GM19397 (cell line): ENCODE measurements around the gene C17orf78.
"Not testable (repeated sequence)": the region's sequence is repeated elsewhere in the genome, so short reads cannot be mapped to it uniquely, and the experiment has no call there.

ENCODE experiments used
- ATAC-seq: cut with Tn5 transposase; IDR thresholded peaks from one replicate; pipeline ENCODE4 v1.9.1; 2021; ENCODE audit warnings: mild to moderate bottlenecking, moderate library complexity; ENCODE audit not compliant: unreplicated experiment

The C17orf78 gene

DNA sequence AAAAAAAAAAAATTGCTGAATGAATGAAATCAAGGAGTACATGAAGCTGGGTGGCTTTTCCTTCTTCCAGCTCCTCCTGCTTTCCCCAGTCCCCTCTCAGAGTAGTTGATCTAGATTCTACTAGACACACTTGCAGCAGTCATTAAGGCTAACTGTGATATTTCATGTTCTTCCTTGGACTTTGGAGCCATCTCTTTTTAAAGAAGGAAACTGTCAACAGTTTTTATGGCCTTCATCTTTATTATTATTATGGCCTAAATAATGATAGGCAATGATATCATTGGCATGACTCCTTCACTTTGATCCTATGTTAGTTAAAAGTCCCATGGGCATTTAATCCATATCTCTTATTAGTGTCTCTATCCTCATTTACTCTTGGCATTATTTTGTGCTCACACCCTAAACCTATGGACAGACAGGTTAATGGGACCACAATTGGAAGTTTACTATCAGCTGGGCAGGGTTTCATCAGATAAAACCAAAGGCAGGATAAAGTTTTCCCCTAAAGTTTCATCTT, 9.7 kb downstream of the C17orf78 start:
- no peak for ATAC-seq

DNA sequence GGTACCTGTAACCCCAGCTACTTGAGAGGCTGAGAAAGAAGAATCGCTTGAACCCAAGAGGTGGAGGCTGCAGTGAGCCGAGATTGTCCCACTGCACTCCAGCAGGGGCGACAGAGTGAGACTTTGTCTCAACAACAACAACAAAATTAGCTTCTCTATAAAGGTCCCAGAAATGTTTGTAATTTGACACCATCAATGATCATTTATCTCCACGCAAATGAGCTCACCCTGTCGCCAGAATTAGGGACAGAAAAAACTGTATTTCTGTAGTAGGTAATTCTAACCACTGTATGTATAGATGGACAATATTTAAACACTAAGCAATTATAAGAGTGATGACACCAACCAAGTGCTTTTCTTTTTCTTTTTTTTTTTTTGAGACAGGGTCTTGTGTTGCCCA, 10.7 kb downstream of the C17orf78 start:
- ATAC-seq: no peak

DNA sequence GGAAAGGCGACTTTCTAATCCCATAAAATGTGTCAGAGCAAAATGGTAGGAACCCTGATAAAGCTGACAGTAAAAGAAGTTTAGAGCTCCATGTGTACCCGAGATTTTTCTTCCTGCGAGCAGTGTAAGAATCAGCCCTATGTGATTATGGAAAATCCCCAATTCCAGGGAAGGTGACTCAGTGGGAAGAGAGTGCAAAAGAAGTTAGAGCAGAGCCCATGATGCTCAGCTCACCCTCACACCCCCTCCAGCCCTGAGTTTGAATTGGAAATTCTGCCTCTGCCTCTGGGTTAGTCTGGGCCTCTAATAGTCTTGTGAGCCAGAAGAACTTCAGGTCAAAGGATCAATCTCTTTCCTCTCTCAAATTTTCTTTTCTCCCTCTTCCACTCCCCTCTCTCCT, 12.5 kb downstream of the C17orf78 start:
- ATAC-seq: no peak

DNA sequence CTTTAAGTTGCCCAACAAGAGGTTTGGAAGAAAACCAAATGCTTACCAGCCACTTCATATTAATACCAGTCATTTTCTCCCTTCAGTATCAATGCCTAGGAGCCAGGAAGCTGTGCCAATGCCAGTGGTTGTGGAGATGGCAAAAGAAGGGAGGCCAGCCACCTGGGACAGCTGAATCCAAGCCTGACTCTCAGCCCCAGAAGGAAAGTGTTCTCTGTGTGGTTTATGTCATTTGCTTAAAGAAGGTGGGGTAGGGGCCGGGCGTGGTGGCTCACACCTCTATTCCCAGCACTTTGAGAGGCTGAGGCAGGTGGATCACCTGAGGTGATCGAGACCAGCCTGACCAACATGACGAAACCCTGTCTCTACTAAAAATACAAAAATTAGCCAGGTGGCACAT, 13.4 kb downstream of the C17orf78 start:
- no peak for ATAC-seq

DNA sequence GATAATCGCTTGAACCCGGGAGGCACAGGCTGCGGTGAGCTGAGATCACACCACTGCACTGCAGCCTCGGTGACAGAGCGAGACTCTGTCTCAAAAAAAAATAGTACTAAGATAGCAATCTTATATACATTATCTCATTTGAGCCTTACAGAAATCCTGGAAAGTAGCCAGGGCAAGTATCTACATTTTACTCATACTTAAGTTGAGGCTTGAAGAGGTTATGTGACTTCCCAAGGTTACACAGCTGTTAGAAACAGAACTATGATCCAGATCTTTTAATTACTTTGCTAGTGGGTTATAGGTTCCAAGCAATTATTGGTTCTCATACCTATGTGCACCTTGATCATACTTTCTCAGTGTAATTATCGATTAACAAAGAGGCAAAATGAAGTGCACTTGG, 15.4 kb downstream of the C17orf78 start:
- no peak for ATAC-seq

DNA sequence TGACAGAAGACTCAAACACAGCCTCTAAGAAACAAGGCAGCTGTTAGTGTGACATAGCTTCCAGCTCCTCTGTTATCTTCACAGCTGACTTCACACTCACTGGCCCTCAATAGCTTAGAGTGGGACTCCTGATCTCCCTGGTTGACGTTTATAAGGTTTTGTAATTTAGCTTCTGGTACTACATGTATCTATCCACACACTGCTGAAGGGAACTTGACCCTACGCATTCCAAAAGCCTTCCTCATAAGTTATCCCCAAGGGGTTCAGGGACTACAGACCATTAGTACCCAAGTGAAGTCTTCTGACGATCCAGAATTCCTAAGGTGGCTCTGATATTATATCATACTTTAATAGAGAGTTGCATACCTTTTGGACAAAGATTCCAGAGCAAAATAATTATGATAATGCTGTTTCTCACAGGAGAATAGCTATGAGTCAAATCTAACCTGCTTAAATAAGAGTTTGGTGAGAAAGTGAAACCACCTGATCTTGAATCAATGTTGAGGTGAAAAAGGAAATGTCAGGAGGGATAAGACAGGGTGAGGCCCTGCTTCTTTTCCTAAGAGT, 16.3 kb downstream of the C17orf78 start:
- ATAC-seq: no peak

DNA sequence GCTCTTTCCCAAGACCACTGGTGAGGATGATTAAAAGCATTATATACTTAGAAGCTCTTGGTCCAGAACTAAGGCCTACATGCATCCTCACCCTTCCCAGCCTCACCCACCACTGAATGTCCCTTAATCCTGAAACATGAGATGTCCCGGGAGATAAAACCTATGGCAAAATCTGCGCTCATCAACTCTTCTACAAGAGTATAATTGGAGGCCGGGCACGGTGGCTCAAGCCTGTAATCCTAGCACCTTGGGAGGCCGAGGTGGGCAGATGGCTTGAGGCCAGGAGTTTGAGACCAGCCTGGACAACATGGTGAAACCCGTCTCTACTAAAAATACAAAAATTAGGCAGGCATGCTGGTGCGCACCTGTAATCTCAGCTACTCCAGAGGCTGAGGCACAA, 17.6 kb downstream of the C17orf78 start:
- no peak for ATAC-seq

DNA sequence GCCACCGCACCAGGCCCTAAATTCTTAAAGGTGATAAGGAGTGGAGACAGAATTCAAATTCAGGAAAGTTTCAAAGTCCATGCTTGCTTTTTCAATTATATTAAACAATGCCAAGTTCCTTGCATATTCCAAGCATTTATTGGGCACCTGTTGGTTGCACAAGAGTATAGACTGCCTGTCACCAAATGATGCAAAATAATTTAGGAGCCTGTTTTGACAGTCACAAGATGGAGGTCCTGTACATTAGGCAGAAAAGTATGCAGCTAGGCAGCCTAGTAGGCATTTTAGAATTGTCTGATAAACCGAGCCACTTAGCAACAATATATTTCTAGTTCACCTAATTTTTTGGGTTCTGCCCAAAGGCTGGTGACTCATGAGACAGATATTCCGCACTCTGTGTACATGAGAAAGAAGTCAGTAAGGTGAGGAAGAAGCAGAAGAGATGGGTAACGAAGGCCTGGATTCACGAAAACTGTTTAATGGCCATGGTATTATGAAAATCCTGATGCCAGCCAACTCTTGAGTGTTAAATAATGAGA, 23.5 kb downstream of the C17orf78 start:
- ATAC-seq: no peak

DNA sequence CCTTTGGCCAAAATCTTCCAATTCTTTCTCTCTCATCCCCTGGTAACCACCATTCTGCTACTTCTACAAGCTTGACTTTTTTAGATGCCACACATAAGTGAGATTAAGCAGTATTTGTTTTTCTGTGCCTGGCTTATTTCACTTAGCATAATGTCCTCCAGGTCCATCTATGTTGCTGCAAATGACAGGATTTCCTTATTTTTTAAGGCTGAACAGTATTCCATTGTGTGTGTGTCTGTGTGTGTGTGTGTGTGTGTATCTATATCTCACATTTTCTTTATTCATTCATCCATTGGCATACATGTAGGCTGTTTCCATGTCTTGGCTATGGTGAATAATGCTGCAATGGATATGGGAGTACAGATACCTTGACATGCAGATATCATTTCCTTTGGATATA, 24.7 kb downstream of the C17orf78 start:
- ATAC-seq: no peak

DNA sequence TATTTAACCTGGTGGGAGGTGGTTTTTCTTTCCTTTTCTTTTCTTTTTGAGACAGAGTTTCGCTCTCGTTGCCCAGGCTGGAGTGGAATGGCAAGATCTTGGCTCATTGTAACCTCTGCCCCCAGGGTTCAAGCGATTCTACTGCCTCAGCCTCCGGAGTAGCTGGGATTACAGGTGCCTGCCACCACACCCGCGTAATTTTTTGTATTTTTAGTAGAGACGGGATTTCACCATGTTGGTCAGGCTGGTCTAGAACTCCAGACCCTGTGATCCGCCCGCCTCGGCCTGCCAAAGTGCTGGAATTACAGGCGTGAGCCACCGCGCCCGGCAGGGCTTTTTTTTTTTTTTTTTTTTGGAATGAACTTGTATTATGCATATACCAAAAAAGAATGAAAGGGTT, 29.7 kb downstream of the C17orf78 start:
- ATAC-seq: not testable (repeated sequence)

DNA sequence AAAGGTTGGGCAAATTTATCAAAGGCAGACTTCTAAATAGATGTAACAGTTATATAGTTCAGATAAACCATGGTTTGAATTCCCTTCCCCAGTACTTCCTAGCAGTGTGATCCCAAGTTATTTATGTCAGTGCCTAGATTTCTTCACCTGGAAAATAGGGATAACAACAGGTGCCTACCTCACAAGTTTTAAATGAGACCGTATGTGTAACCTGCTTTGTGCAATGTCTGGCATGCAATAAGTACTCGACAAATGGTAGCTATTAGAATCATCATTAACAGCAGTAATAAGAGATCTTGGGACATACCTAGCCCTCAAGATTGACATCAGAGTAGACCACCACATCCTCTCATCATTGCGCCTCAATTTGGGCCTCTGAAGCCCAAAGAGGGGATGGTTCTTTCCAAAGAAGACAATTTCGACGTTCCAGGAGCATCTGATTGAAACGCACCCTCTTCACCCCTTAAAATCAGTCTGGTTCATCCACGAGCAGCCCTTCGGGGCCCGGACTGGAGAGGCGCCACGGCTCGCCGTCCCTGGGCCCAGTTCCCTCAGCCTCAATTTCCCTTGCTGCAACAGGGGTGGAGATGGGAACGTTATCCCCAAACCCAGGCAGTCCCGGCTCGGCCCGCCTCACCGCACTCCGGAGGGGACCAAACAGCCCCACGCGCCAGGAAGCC, 30.3 kb downstream of the C17orf78 start:
- peak; percentile 37 for ATAC-seq

DNA sequence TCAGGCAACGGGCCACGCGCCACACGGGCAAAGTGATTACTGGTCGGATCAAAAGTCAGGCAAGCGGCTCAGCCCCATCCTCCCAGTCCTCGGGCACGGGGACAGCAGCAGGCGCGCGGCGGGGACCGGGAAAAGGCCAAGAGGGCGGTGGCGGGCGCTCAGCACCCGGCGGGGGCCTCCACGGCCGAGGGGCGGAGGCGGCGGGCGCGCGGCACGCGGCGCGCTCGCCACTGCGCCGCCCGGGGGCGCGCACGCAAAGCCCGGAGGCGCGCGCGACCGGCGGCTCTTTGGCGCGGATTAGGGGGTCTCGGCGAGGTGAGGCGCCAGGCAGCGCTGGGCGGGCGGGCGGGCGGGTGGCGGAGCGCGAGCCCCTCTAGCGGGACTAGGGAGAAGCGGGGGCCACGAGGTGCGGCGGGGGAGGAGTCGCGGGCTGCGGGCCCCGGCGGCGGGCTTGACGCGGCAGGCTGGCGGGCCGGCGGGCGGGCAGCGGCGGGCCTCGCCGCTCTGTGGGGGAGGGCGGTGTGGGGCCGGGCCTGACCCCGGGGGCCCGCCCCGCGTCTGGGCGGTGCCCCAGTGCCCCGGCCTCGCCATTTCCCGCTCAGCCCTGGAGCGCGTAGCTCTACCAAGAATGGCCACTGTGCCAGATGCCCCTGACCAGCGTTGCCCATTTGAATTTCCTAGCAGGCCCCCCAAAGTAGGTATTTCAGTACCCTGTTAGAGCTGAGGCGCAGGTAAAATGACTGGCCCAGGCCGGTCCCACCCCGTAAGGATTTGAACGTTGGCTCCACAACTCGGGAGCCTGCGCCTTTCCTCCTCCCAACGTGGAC, 31.1 kb downstream of the C17orf78 start, which contains the start of the genes ACACA and TADA2A:
Gene ACACA, minus strand, starts transcription at position 202 of the 827 bp plus-strand sequence. CDS start 537 bp downstream, outside the sequence.
Gene TADA2A, plus strand, starts transcription at position 252 of the 827 bp plus-strand sequence. CDS start 4,480 bp downstream, outside the sequence.
- ATAC-seq: peak; percentile 81

DNA sequence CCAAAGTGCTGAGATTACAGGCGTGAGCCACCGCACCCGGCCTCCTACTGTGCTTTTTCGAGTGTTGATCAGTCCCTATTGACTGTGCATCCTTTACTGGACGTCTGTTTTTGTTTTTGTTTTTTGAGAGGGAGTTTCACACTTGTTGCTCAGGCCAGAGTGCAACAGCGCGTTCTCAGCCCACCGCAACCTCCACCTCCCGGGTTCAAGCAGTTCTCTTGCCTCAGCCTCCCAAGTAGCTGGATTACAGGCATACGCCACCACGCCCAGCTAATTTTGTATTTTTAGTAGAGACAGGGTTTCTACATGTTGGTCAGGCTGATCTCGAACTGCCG, 32.3 kb downstream of the C17orf78 start:
- ATAC-seq: not testable (repeated sequence)

DNA sequence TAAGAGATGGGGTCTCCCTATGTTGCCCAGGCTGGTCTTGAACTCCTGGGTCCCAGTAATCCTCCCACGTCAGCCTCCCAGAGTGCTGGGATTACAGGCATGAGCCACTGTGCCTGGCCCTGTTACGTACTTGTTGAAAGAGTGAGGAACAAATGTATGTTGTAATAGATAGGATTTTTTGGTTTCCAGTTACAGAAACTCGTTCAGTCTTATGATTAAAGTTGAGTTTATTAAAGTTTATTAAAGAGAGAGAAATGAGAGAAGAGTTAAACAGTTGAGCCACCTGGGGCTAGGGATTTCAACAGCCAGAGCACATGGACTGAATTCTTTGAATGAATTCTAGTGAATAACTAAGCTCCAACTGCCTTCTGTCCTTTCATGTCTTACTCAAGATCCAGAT, 34.6 kb downstream of the C17orf78 start:
- ATAC-seq: no peak

DNA sequence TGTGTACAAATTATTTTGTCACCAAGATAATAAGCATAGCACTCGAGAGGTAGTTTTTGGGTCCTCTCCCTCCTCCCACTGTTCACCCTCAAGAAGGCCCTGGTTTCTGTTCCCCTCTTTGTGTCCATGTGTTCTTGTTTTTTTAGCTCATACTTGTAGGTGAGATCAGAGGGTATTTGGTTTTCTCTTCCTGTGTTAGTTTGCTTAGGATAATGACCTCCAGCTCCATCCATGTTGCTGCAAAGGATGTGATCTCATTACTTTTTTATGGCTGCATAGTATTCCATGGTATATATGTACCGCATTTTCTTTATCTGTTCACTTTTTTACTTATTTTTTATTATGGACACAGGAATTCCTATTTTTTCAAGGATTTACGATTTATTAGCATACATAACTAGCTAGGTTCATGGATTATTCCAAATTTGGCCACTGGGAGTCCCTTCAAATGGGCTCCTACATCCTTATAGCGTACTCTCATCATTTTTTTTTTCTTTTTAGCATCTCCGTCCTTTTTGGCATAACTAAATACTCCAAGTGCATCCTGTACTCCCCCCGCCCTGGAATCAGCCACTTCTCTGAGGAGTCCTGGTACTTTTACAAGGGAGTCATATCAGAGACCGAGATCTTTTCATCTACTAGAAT, 38.2 kb downstream of the C17orf78 start:
- ATAC-seq: no peak

DNA sequence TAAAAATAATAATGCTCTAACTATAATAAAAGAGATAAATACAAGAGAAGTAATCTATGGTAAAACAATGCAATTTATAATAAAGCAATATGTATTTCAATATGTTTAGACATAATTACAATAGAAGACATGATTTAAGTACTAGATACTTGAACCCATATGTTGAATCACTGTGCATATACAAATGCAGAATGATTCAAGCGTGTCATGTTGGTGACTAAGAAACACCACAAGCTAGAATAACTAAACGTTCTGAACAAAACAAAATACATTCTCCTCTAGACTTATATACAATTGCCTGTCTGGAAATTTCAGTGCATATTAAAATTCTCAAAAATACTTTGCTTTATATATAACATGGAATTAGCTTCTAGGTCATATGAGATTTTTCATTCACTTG, 42.1 kb downstream of the C17orf78 start:
- ATAC-seq: no peak

DNA sequence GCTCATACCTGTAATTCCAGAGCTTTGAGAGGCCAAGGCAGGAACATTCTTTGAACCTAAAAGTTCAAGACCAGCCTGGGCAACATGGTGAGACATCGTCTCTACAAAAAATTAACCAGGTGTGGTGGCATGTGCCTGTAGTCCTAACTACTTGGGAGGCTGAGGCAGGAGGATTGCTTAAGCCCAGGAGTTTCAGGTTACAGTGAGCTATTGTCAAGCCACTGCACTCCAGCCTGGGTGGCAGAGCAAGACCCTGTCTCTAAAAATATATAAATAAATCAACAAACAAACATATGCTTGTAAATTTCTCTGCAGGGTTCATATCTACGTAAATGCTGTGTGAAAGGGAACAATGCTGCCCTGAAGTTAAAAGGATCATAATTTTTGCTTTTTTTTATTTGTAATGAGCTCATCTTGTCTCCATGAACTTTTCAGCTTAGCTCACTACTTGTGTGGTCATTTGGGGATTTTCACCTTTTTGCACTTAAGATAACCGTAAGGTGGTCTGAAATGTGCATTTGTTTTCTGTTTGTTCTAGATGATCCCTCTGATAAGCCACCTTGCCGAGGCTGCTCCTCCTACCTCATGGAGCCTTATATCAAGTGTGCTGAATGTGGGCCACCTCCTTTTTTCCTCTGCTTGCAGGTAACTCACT, 47.3 kb downstream of the C17orf78 start:
- ATAC-seq: no peak

DNA sequence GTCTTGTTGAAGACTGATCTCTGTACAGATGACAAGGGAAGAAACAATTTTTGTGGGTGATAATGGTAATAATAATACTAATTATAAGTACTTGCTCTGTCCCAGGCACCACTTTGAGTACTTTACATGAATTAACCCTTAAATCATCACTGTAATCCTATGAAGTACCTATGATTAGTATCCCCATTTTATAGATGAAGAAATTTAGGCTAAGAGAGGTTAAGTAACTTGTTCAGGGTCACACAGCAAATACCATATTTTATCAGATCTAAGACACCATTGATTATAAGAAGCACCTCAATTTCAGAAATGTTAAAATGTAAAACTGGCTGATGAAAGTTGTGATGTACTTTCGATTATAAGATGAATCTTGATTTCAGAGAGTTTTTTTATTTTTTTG, 49.5 kb downstream of the C17orf78 start:
- ATAC-seq: no peak

DNA sequence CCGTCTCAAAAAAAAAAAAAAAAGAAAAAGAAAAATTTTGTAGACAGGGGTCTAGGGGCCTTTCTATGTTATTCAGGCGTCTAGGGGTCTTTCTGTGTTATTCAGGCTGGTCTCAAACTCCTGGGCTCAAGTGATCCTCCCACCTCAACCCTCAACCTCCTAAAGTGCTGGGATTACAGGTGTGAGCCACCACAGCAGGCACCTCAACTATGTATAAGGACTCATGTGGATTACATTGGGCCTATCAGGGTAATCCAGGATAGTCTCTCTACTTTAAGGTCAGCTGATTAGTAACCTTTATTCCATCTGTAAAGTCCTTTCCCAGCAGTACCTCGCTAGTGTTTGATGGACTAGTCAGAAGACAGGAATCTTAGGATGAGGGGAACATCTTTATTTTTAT, 53.3 kb downstream of the C17orf78 start:
- no peak for ATAC-seq

DNA sequence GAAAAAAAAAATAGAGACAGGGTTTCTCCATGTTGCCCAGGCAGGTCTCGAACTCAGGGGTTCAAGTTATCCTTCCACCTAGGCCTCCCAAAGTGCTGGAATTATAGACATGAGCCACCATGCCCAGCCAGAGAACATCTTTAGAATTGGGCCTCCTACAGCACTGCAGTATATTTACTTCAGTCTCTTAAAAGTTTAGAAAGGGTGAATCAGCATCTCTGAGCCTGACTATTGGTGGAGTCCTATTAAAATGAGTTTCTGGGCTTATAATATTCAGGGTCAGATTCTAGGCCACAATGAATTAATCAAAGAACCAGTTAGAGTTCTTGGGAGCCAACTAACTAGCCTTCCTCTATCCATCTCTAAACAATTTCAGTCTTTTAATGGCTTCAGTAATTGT, 53.7 kb downstream of the C17orf78 start:
- ATAC-seq: no peak
